Heart left ventricle (tissue), 13 donors: ENCODE results near the gene CATSPERD.

Experiments
- POLR2A ChIP-seq, 2 donors: fragments of 450-650 bp; IDR thresholded peaks; one replicate each; pipeline ENCODE4 v1.6.1; 2017; ENCODE audit warnings: antibody characterized with exemption in 2 of 2, mild to moderate bottlenecking in 2 of 2, moderate library complexity in 2 of 2
- TF ChIP-seq, protein P1 (sequence below), 12 donors: fragments of 200-600 bp; sonication (generic) in 4 of 12; IDR thresholded peaks; one replicate each; pipeline versions ENCODE4 v1.5.0 to v1.8.0; 2018 to 2022; ENCODE audit warnings: antibody characterized with exemption in 12 of 12, mild to moderate bottlenecking in 5 of 12
- donor health status: ischemic (EF 13 %, LVEDD 7.1; RV severe dilation, severe dysfunction).
- donor health status: DM: no; HTN: yes; CAD: no.
- donor health status: DM: no; HTN: no; CAD: no.
- donor health status: ischemic (EF 25% LVEDD 6.9; RV normal size, moderate dysfunction).
- donor health status: ischemic (EF 25% LVEDD 5.7; RV mildly dilated, moderate dysfunction).
- donor health status: ischemic (EF 35%, LVEDD 5.7; RV mildly dilated, moderate dysfunction).
- donor health status: nonischemic (EF 11% LVEDD 7.7; RV severe dilation, severe dysfunction).
- donor health status: DM: yes; HTN: yes; CAD: no.
- donor health status: PGD.
- donor health status: ischemic (EF 29% LVEDD 5.4; RV normal size, mild dysfunction).
- donor health status: nonischemic (EF 23%, LVEDD 6.1; RV moderate dilation, normal function).

DNA sequence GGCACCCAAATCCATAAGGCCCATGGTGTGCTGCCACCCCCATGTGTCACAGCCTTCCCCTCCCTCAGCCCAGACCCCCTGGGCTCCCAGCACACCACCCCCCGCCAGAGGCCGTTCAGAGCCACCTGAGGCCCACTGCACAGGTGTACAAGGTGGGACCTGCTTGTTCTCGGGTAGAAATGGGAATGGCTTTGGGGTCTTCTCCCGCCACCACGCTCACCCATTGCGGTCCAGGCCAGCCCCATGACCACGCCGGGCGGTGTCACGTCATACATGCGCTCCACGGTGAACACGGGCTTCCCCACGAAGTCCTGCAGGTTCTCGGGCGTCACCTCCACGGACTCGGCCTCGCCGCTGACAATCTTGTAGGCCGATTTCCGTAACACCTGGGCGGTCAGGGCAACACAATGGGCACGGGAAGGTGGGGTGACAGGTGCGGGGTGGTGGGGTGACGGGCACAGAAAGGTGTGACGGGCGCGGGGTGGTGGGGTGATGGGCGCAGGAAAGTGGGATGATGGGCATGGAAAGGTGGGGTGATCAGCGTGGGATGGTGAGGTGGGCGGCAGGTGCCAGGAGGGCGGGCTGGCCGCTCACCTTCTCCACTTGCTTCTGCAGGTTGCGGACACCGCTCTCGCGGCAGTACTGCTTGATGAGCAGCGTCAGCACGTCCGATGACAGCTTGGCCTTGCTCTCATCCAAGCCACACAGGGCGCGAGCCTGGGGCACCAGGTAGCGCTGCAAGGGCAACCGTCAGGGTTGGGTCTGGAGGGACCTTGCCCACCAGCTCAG, 26.1 kb upstream of the CATSPERD start:
- TF ChIP-seq, protein P1, sequence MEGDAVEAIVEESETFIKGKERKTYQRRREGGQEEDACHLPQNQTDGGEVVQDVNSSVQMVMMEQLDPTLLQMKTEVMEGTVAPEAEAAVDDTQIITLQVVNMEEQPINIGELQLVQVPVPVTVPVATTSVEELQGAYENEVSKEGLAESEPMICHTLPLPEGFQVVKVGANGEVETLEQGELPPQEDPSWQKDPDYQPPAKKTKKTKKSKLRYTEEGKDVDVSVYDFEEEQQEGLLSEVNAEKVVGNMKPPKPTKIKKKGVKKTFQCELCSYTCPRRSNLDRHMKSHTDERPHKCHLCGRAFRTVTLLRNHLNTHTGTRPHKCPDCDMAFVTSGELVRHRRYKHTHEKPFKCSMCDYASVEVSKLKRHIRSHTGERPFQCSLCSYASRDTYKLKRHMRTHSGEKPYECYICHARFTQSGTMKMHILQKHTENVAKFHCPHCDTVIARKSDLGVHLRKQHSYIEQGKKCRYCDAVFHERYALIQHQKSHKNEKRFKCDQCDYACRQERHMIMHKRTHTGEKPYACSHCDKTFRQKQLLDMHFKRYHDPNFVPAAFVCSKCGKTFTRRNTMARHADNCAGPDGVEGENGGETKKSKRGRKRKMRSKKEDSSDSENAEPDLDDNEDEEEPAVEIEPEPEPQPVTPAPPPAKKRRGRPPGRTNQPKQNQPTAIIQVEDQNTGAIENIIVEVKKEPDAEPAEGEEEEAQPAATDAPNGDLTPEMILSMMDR (IDR thresholded peaks at IDR 0.05), result no peak
- TF ChIP-seq POLR2A (IDR thresholded peaks at IDR 0.05), result no peak
